Urothelium cell line (cell line): ENCODE measurements around the gene YIPF2.
"Not testable (repeated sequence)": the region's sequence is repeated elsewhere in the genome, so short reads cannot be mapped to it uniquely, and the experiment has no call there.

Experiments
- DNase-seq: peaks from one replicate; pipeline ENCODE4 v3.0.0; 2011; ENCODE audit warnings: low spot score, mixed read lengths
- FAIRE-seq: peaks from 2 replicates; lab custom pipeline; 2011; peaks lifted over from hg19 to GRCh38; lab: Jason Lieb, UNC

The YIPF2 gene

DNA sequence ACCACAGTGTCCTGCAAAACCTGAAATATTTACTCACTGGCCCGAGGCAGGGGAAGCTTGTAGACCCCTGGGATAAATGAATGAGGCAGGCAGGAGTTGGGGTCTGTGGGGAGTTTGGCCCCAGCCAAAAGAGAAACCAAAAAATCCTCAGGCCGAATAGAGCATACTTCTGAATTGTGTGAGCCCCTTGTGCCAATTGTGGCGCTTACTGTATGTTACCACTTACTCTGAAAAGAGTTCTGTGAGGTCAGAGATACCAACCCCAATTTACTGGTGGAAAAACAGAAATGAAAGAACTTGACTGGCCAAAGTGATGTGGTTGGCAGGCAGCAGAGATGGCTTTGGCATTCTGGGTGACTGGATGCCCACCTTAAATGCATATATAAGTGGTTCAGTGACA is 50.2 kb downstream of the YIPF2 start:
- no peak for DNase-seq
- no peak for FAIRE-seq

DNA sequence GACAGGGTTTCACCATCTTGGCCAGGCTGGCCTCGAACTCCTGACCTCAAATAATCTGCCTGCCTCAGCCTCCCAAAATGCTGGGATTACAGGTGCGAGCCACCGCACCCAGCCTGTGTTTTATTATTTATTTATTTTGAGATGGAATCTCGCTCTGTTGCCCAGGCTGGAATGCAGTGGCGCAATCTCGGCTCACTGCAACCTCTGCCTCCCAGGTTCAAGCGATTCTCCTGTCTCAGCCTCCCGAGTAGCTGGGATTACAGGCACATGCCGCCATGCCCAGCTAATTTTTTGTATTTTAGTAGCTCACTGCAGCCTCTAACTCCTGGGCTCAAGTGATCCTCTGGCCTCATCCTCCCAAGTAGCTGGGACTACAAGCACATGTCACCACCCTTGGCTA is 50.8 kb downstream of the YIPF2 start:
- FAIRE-seq, DNase-seq: not testable (repeated sequence)

DNA sequence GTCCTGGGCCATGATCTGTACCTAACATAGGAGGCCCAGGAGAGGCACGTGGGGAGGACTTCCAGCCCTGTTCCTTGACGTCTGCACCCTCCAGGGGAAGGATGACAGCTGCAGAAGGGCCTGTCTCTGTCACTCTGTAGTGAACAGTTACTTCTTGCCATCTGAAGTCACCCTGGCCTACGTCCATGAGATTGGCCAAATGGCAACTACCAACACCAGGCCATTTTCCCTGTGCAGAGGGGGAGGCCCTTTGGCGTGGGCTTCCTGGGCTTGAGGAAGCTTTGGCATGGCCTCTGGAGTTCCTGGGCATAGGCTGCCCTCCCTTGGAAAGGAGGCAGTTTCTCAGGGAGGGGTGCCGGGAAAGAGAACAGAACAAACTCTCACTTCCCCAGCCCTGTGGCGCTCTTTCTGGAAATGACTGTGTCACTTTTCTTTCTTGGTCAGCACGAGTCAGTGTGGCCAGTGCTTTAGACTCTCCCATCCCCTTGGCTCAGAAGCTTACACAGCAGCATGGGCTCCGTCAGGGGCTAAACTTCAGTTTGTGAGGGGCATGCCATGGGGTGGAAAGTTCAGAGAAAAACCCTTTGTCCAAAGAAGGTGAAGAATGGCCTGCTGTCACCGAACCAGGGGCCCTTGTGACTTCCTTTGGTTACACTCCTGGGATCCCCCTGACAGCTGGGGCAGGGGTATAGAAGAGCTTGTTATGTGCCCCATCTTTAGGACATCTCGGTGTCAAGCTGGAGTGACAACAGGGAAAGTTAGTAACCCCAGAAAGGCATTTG is 51.8 kb downstream of the YIPF2 start:
- no peak for DNase-seq

DNA sequence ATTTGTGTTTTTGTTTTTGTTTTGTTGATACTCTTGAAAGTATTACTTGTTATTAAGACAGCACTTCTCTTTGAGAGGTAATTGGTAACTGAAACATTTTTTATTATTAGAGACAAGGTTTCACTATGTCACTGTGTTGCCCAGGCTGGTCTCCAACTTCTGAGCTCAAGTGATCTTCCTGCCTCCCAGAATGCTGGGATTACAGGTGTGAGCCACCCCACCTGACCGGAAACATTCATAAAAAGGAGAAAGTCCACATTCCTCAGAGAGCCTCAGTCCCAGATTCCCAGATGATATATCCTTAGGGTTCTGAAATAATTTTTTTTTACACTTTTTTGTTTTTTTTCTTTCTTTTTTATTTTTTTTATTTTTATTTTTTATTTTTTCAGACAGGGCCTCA is 54.4 kb downstream of the YIPF2 start:
- FAIRE-seq (no peak), DNase-seq (no peak)

More for the DNA sequence above, 51.8 kb downstream of the YIPF2 start:
- FAIRE-seq, result no peak

DNA sequence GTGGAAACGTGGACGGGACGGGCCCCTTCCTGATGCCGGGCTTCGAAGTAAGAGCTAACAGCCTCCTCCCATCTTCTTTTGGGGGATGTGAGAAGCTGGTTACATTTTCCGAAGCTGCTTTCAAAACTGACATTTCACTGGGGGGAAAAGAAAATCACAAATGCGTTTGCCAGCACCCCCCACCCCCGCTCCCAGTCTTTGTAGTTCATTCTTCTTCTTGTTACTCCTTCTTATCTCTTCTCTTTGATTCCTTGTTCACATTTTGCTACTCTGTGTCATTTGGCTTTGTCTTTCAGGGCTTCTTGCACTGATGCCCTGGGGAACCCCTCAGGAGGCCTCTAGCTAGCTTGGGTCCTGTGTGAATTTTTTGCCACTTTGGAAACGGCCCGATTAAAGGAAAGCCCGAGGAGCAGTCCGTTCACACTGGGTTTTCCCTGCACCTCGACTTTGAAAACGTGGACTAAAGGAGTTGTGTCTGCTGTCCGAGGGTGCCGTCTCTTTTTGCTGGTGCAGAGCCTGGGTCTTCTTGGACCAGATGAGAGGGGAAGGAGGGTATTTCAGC is 55.8 kb downstream of the YIPF2 start:
- DNase-seq (no peak), FAIRE-seq (no peak)
